Tibial artery (tissue), 4 donors: Measurements from ENCODE around the gene RPA1.

Experiments
- DNase-seq, 2 donors: peaks; one replicate each; pipeline ENCODE4 v3.0.0-alpha.2; 2019
- H3K27ac ChIP-seq, 2 donors: fragments of 200-600 bp; sonication (generic) in 1 of 2; 1 replicate in 1 of 2; 2 replicates in 1 of 2; pipeline ENCODE4 v1.5.1; 2018 to 2019; ENCODE audit warnings: mild to moderate bottlenecking in 1 of 2
- H3K27me3 ChIP-seq, 2 donors: fragments of 200-600 bp; sonication (generic) in 1 of 2; one replicate each; pipeline versions ENCODE4 v1.5.1 to v1.6.0; 2016 to 2019
- H3K36me3 ChIP-seq, 3 donors: fragments of 200-600 bp; sonication (generic) in 2 of 3; one replicate each; pipeline ENCODE4 v1.5.1; 2016 to 2019; ENCODE audit warnings: mild to moderate bottlenecking in 2 of 3
- H3K4me1 ChIP-seq, 4 donors: fragments of 200-600 bp; sonication (generic) in 2 of 4; 1 replicate in 3 of 4; 2 replicates in 1 of 4; pipeline ENCODE4 v1.5.1; 2016 to 2019
- H3K4me3 ChIP-seq, 2 donors: fragments of 200-600 bp; sonication (generic) in 1 of 2; 1 replicate in 1 of 2; 2 replicates in 1 of 2; pipeline ENCODE4 v1.5.1; 2018 to 2019; ENCODE audit warnings: mild to moderate bottlenecking in 2 of 2
- H3K9me3 ChIP-seq, 3 donors: fragments of 200-600 bp; sonication (generic) in 1 of 3; one replicate each; pipeline ENCODE4 v1.5.1; 2016 to 2019
- CTCF ChIP-seq, 2 experiments: fragments of 200-600 bp in 1 of 2; fragments of 450-650 bp in 1 of 2; IDR thresholded peaks; one replicate each; pipeline ENCODE4 v1.5.1; 2017 to 2019; ENCODE audit warnings: antibody characterized with exemption in 2 of 2, mild to moderate bottlenecking in 1 of 2, moderate library complexity in 1 of 2
- intact Hi-C: fragments of 100-400 bp; cut with DNase I; formaldehyde crosslinking; loops from one replicate; pipeline ENCODE4 v1.15.0; 2023; ENCODE audit warnings: low total_unique reads

The RPA1 gene

GRCh38 chr17:1871756-1872155 lies 42.0 kb downstream of the RPA1 start:
- Histone ChIP-seq H3K36me3 (peaks cover 30 to 84% (median 31%) of the 10 kb centered on the region in 3 donors), H3K27ac (no peak overlapping the region), H3K4me3 (no peak overlapping the region), H3K9me3 (no peaks in the 10 kb centered on the region), H3K4me1 (no peaks in the 10 kb centered on the region), H3K27me3 (no peaks in the 10 kb centered on the region)
- no peak for TF ChIP-seq CTCF (IDR thresholded peaks at IDR 0.05)
- intact Hi-C loops, result no loop called here
- no peak for DNase-seq

- Histone ChIP-seq H3K36me3 (peaks cover 34 to 84% (median 36%) of the 10 kb centered on the region in 3 donors), H3K4me3 (no peak overlapping the region), H3K27me3 (no peaks in the 10 kb centered on the region), H3K9me3 (no peaks in the 10 kb centered on the region), H3K4me1 (no peaks in the 10 kb centered on the region), H3K27ac (no peak overlapping the region)
- intact Hi-C loops, result no loop called here
- TF ChIP-seq CTCF (IDR thresholded peaks at IDR 0.05), result no peak
- no peak for DNase-seq
These were observed 42.4 kb downstream of the RPA1 start for GRCh38 chr17:1872254-1872653.

GRCh38 chr17:1872976-1873375 lies 43.2 kb downstream of the RPA1 start:
- H3K9me3 ChIP-seq, result no peaks in the 10 kb centered on the region
- TF ChIP-seq CTCF (IDR thresholded peaks at IDR 0.05), result no peak
- no peaks in the 10 kb centered on the region for H3K27me3 ChIP-seq
- H3K27ac ChIP-seq, result no peak overlapping the region
- H3K36me3 ChIP-seq, result peaks cover 40 to 84% (median 42%) of the 10 kb centered on the region in 3 donors
- no peaks in the 10 kb centered on the region for H3K4me1 ChIP-seq
- intact Hi-C loops, result no loop called here
- no peak for DNase-seq
- H3K4me3 ChIP-seq, result no peak overlapping the region

GRCh38 chr17:1873418-1873817 lies 43.6 kb downstream of the RPA1 start:
- Histone ChIP-seq H3K9me3 (no peaks in the 10 kb centered on the region), H3K4me3 (no peak overlapping the region), H3K27me3 (no peaks in the 10 kb centered on the region), H3K36me3 (peaks cover 45 to 84% (median 47%) of the 10 kb centered on the region in 3 donors), H3K4me1 (no peaks in the 10 kb centered on the region), H3K27ac (no peak overlapping the region)
- no peak for TF ChIP-seq CTCF (IDR thresholded peaks at IDR 0.05)
- intact Hi-C loops, result no loop called here
- no peak for DNase-seq

GRCh38 chr17:1875597-1875996 lies 45.8 kb downstream of the RPA1 start:
- H3K27ac ChIP-seq, result no peak overlapping the region
- intact Hi-C loops, result no loop called here
- peaks cover 66 to 99% (median 68%) of the 10 kb centered on the region in 3 donors for H3K36me3 ChIP-seq
- DNase-seq, result no peak
- H3K4me3 ChIP-seq, result no peak overlapping the region
- no peaks in the 10 kb centered on the region for H3K4me1 ChIP-seq
- H3K27me3 ChIP-seq, result no peaks in the 10 kb centered on the region
- no peaks in the 10 kb centered on the region for H3K9me3 ChIP-seq
- no peak for TF ChIP-seq CTCF (IDR thresholded peaks at IDR 0.05)
